Upper lobe of left lung (tissue), 4 donors: ENCODE results near the gene SCRN2.

Experiments used
- EP300 ChIP-seq, 4 donors: sonication (generic); formaldehyde crosslinking; IDR thresholded peaks; one replicate each; pipeline ENCODE4 v1.5.1; 2017; ENCODE audit warnings: antibody characterized with exemption in 4 of 4, control low read depth in 2 of 4
- POLR2A ChIP-seq, 4 donors: fragments of 450-650 bp; IDR thresholded peaks; one replicate each; pipeline ENCODE4 v1.5.1; 2016 to 2017; ENCODE audit warnings: antibody characterized with exemption in 4 of 4, mild to moderate bottlenecking in 2 of 4
- POLR2AphosphoS5 ChIP-seq, 2 donors: sonication (generic); formaldehyde crosslinking; IDR thresholded peaks; one replicate each; pipeline ENCODE4 v1.5.1; 2017; ENCODE audit warnings: antibody characterized with exemption in 2 of 2
- TF ChIP-seq, protein P1 (sequence below), 6 experiments: fragments of 450-650 bp in 4 of 6; fragments of 200-600 bp in 2 of 6; sonication (generic) in 2 of 6; IDR thresholded peaks; one replicate each; pipeline ENCODE4 v1.5.1; 2016 to 2019; ENCODE audit warnings: antibody characterized with exemption in 6 of 6

DNA sequence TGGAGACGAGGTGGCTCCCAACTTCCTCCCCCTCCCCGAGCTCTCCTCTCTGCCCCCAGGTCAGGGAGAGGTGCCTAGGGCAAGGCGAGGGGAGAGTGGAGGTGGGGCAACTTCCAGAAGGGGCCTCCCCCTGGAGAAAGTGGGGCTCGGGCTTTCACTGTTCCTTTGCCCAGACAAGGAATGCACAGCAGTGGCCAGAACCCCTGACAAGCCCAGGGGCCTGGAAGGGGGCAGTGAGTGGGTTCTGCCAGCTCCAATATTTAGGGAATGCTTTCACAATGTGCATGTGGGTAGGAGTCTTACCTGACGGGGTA, 43.3 kb upstream of the SCRN2 start:
- TF ChIP-seq, protein P1, sequence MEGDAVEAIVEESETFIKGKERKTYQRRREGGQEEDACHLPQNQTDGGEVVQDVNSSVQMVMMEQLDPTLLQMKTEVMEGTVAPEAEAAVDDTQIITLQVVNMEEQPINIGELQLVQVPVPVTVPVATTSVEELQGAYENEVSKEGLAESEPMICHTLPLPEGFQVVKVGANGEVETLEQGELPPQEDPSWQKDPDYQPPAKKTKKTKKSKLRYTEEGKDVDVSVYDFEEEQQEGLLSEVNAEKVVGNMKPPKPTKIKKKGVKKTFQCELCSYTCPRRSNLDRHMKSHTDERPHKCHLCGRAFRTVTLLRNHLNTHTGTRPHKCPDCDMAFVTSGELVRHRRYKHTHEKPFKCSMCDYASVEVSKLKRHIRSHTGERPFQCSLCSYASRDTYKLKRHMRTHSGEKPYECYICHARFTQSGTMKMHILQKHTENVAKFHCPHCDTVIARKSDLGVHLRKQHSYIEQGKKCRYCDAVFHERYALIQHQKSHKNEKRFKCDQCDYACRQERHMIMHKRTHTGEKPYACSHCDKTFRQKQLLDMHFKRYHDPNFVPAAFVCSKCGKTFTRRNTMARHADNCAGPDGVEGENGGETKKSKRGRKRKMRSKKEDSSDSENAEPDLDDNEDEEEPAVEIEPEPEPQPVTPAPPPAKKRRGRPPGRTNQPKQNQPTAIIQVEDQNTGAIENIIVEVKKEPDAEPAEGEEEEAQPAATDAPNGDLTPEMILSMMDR (IDR thresholded peaks at IDR 0.05) = no peak
- TF ChIP-seq POLR2A (IDR thresholded peaks at IDR 0.05) (no peak), EP300 (IDR thresholded peaks at IDR 0.05) (no peak), POLR2AphosphoS5 (IDR thresholded peaks at IDR 0.05) (no peak)
